GM12892 (cell line): ENCODE measurements around the gene KLK8.

Experiments used
- POLR2A ChIP-seq: IDR thresholded peaks from 2 replicates; pipeline ENCODE4 v1.6.1; 2011; ENCODE audit warnings: low read depth, low read length, control low read depth
- POLR2AphosphoS5 ChIP-seq: IDR thresholded peaks from 2 replicates; pipeline ENCODE4 v1.6.1; 2011; ENCODE audit warnings: low read depth, low read length, control low read depth
- TAF1 ChIP-seq: IDR thresholded peaks from 2 replicates; pipeline ENCODE4 v1.6.1; 2011; ENCODE audit warnings: low read depth, mild to moderate bottlenecking, control low read depth, low read length, borderline replicate concordance

GRCh38 chr19:51018745-51019543 lies 17.5 kb upstream of the KLK8 start:
- no peak for TF ChIP-seq POLR2A
- no peak for TF ChIP-seq POLR2AphosphoS5
- TF ChIP-seq TAF1: no peak
